Peyer's patch (tissue), 4 donors: ENCODE data around the gene CLCN2.

Experiments used
- POLR2A ChIP-seq, 2 donors: fragments of 450-650 bp; IDR thresholded peaks; one replicate each; pipeline ENCODE4 v1.5.1; 2017; ENCODE audit warnings: antibody characterized with exemption in 2 of 2, mild to moderate bottlenecking in 2 of 2, moderate library complexity in 2 of 2
- TF ChIP-seq, protein P1 (sequence below), 6 experiments: fragments of 450-650 bp in 4 of 6; fragments of 200-600 bp in 2 of 6; sonication (generic) in 1 of 6; IDR thresholded peaks; one replicate each; pipeline ENCODE4 v1.5.1; 2017 to 2019; ENCODE audit warnings: antibody characterized with exemption in 6 of 6, mild to moderate bottlenecking in 3 of 6, moderate library complexity in 1 of 6

DNA sequence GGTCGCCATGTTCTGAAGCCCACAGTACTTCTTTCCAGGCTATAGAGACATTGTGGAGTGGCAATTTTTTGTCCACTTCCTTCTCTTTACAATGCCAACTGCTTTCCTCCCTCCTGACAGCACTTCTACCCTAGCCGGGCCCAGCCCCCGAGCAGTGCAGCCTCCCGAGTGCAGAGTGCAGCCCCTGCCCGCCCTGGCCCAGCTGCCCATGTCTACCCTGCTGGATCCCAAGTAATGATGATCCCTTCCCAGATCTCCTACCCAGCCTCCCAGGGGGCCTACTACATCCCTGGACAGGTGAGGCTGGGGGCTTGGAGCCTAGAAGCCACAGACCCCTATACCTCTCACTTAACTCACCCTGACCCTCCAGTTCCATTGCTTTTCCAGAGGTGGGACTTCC, 44.2 kb downstream of the CLCN2 start:
- TF ChIP-seq, protein P1, sequence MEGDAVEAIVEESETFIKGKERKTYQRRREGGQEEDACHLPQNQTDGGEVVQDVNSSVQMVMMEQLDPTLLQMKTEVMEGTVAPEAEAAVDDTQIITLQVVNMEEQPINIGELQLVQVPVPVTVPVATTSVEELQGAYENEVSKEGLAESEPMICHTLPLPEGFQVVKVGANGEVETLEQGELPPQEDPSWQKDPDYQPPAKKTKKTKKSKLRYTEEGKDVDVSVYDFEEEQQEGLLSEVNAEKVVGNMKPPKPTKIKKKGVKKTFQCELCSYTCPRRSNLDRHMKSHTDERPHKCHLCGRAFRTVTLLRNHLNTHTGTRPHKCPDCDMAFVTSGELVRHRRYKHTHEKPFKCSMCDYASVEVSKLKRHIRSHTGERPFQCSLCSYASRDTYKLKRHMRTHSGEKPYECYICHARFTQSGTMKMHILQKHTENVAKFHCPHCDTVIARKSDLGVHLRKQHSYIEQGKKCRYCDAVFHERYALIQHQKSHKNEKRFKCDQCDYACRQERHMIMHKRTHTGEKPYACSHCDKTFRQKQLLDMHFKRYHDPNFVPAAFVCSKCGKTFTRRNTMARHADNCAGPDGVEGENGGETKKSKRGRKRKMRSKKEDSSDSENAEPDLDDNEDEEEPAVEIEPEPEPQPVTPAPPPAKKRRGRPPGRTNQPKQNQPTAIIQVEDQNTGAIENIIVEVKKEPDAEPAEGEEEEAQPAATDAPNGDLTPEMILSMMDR (IDR thresholded peaks at IDR 0.05), result no peak
- TF ChIP-seq POLR2A (IDR thresholded peaks at IDR 0.05), result no peak
